K562 (cell line): ENCODE measurements around the gene PIK3C2G.

Experiments used
- TEAD2 ChIP-seq: fragments of 450-650 bp; IDR thresholded peaks from 2 replicates; pipeline ENCODE4 v1.6.1; 2016; ENCODE audit warnings: missing genetic modification characterization, control low read depth, missing compliant biosample characterization
- ZNF274 ChIP-seq: IDR thresholded peaks from 2 replicates; pipeline ENCODE4 v1.6.1; 2011; ENCODE audit warnings: low read depth, mild to moderate bottlenecking, low read length, moderate library complexity, borderline replicate concordance
- TF ChIP-seq, protein P1 (sequence below): IDR thresholded peaks from 2 replicates; pipeline ENCODE4 v1.6.1; 2012; ENCODE audit warnings: low read depth, low read length, improper control_type of control experiment, borderline replicate concordance

DNA sequence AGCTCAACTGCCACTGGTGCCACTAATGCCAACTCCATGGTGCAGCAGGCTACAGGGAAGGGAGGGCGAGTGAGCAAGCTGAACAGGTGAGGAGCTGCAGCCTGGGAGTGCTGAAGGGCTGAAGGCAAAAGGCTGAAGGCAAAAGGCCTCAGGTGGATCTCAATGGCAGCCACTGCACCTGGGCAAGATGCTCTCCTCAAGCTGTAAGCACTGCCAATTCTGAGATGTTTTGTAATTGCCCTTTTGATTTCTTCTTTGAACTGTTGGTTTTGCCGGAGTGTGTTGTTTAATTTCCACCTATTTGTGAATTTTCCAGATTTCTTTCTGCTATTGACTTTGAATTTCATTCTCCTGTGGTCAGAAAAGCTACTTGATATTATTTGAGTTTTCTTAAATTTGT is 97.6 kb downstream of the PIK3C2G start:
- TF ChIP-seq, protein P1, sequence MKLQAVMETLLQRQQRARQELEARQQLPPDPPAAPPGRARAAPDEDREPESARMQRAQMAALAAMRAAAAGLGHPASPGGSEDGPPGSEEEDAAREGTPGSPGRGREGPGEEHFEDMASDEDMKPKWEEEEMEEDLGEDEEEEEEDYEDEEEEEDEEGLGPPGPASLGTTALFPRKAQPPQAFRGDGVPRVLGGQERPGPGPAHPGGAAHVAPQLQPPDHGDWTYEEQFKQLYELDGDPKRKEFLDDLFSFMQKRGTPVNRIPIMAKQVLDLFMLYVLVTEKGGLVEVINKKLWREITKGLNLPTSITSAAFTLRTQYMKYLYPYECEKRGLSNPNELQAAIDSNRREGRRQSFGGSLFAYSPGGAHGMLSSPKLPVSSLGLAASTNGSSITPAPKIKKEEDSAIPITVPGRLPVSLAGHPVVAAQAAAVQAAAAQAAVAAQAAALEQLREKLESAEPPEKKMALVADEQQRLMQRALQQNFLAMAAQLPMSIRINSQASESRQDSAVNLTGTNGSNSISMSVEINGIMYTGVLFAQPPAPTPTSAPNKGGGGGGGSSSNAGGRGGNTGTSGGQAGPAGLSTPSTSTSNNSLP, result no peak
- TF ChIP-seq TEAD2 (tag), result no peak
- TF ChIP-seq ZNF274, result no peak
